Glutamatergic neuron (in vitro differentiated cells): ENCODE measurements around the gene MSMB. TPM values are rescaled to one million over a fixed set of nuclear protein-coding genes. Genes with fewer than 3 reads are reported as not detected.

Experiments used
- DNase-seq: peaks from one replicate; pipeline ENCODE4 v3.0.0; 2022
- H3K27ac Mint-ChIP-seq: one replicate; pipeline ENCODE4 v1.8.0; 2020; ENCODE audit warnings: mild to moderate bottlenecking, mixed read lengths, inconsistent platforms; ENCODE audit not compliant: unreplicated experiment
- H3K27me3 Mint-ChIP-seq: one replicate; pipeline ENCODE4 v1.8.0; 2020; ENCODE audit warnings: mild to moderate bottlenecking, moderate library complexity, mixed read lengths, inconsistent platforms; ENCODE audit not compliant: unreplicated experiment
- H3K36me3 Mint-ChIP-seq: one replicate; pipeline ENCODE4 v1.8.0; 2020; ENCODE audit warnings: mild to moderate bottlenecking, mixed read lengths, inconsistent platforms; ENCODE audit not compliant: unreplicated experiment
- H3K4me1 Mint-ChIP-seq: one replicate; pipeline ENCODE4 v1.8.0; 2020; ENCODE audit warnings: mild to moderate bottlenecking, low read depth, mixed read lengths, inconsistent platforms; ENCODE audit not compliant: unreplicated experiment
- H3K4me3 Mint-ChIP-seq: one replicate; pipeline ENCODE4 v1.8.0; 2020; ENCODE audit warnings: mild to moderate bottlenecking, mixed read lengths, inconsistent platforms; ENCODE audit not compliant: unreplicated experiment
- H3K9me3 Mint-ChIP-seq: one replicate; pipeline ENCODE4 v1.8.0; 2020; ENCODE audit warnings: mild to moderate bottlenecking, moderate library complexity, mixed read lengths, inconsistent platforms; ENCODE audit not compliant: unreplicated experiment
- CTCF ChIP-seq: fragments of 200-600 bp; sonication (generic); IDR thresholded peaks from one replicate; pipeline ENCODE4 v1.5.0; 2021; ENCODE audit not compliant: partially characterized antibody, unreplicated experiment
- total RNA-seq: library from RNA; stranded (reverse); fragmentation: NEBNext Ultra II Directional; extraction: Animal tissue kit (Norgen Biotek cat#: 25700); gene quantifications from one replicate; pipeline ENCODE4 v1.2.1, GENCODE V29; 2021; ENCODE audit not compliant: unreplicated experiment

Gene MSMB
- total RNA-seq, 1 donor from 2014 or later, result not detected

GRCh38 chr10:46080886-46081285, 34.8 kb upstream of the MSMB start:
- no peaks in the 10 kb centered on the region for H3K36me3 Mint-ChIP-seq
- no peak for DNase-seq
- no peak for TF ChIP-seq CTCF
- no peak overlapping the region for H3K4me3 Mint-ChIP-seq
- H3K27ac Mint-ChIP-seq, result no peak overlapping the region
- no peaks in the 10 kb centered on the region for H3K9me3 Mint-ChIP-seq
- H3K27me3 Mint-ChIP-seq, result no peaks in the 10 kb centered on the region
- no peaks in the 10 kb centered on the region for H3K4me1 Mint-ChIP-seq

GRCh38 chr10:46079831-46080585, 33.9 kb upstream of the MSMB start:
- no peak for TF ChIP-seq CTCF
- Mint-ChIP-seq H3K27me3 (no peaks in the 10 kb centered on the region), H3K4me1 (no peaks in the 10 kb centered on the region), H3K27ac (no peak overlapping the region), H3K9me3 (no peaks in the 10 kb centered on the region), H3K4me3 (no peak overlapping the region), H3K36me3 (no peaks in the 10 kb centered on the region)
- no peak for DNase-seq

GRCh38 chr10:46077731-46078413, 31.8 kb upstream of the MSMB start:
- no peak for DNase-seq
- H3K9me3 Mint-ChIP-seq, result no peaks in the 10 kb centered on the region
- H3K4me1 Mint-ChIP-seq, result no peaks in the 10 kb centered on the region
- H3K36me3 Mint-ChIP-seq, result no peaks in the 10 kb centered on the region
- H3K27me3 Mint-ChIP-seq, result no peaks in the 10 kb centered on the region
- H3K4me3 Mint-ChIP-seq, result no peak overlapping the region
- H3K27ac Mint-ChIP-seq, result no peak overlapping the region
- TF ChIP-seq CTCF, result no peak

- TF ChIP-seq CTCF, result no peak
- Mint-ChIP-seq H3K4me1 (no peaks in the 10 kb centered on the region), H3K36me3 (no peaks in the 10 kb centered on the region), H3K27me3 (no peaks in the 10 kb centered on the region), H3K4me3 (no peak overlapping the region), H3K9me3 (no peaks in the 10 kb centered on the region), H3K27ac (no peak overlapping the region)
- no peak for DNase-seq
Measured at GRCh38 chr10:46077141-46077554, 31.1 kb upstream of the MSMB start.

- Mint-ChIP-seq H3K4me1 (no peaks in the 10 kb centered on the region), H3K4me3 (no peak overlapping the region), H3K9me3 (no peaks in the 10 kb centered on the region), H3K27me3 (no peaks in the 10 kb centered on the region), H3K36me3 (no peaks in the 10 kb centered on the region), H3K27ac (no peak overlapping the region)
- TF ChIP-seq CTCF, result no peak
- no peak for DNase-seq
Measured at GRCh38 chr10:46075869-46076268, 29.8 kb upstream of the MSMB start.
